Suppressor macrophage treated with lipopolysaccharide for 4 hours (primary cell): ENCODE measurements around the gene CRB1.

Source experiments
- DNase-seq: peaks from one replicate; pipeline ENCODE4 v3.0.0-alpha.2; 2020

Gene CRB1

DNA sequence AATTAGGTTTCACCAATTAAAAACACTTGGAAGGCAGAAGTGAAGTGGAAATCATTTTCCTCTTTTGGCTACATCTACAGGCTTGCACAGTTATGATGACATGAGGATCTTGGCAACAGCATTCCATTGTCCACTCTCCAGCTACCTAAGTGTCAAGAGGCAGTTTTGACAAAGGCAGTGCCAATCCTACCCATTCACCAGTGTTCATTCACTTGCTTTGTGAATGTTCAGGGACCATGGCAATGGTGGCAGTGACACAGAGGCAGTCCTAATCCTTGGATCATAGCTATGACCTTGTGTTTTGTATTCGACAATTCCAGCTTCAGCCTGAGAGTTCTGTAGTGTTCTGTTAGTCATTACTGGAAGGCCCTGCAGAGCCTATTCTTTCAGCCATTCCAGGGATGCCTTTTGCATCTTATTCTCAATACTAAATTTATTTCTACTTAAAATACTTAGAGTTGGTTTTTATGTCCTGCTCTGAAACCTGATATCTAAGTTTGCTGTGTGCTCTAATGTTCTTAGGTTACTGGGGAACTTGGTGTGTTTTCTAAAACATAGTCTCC lies 36.7 kb downstream of the CRB1 start:
- no peak for DNase-seq

DNA sequence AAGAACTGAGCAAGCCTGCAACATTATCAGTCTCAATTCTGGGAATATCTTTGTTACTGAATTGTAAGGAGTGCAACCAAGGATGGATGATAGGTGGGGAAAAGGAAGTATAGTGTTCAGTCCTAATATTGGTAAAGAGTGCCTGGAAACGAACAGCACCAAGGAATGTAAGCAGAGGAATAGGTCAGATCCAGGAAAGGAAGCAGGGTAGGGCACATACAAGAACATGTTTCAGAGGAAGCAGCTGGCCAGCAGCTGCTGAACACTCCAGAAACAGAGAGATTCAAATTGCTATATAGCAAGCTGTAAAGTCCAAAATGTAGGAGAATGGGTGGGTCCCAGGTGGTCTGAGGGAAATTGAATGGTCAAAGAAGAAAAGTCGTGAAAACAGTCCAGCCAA lies 37.9 kb downstream of the CRB1 start:
- DNase-seq = no peak

DNA sequence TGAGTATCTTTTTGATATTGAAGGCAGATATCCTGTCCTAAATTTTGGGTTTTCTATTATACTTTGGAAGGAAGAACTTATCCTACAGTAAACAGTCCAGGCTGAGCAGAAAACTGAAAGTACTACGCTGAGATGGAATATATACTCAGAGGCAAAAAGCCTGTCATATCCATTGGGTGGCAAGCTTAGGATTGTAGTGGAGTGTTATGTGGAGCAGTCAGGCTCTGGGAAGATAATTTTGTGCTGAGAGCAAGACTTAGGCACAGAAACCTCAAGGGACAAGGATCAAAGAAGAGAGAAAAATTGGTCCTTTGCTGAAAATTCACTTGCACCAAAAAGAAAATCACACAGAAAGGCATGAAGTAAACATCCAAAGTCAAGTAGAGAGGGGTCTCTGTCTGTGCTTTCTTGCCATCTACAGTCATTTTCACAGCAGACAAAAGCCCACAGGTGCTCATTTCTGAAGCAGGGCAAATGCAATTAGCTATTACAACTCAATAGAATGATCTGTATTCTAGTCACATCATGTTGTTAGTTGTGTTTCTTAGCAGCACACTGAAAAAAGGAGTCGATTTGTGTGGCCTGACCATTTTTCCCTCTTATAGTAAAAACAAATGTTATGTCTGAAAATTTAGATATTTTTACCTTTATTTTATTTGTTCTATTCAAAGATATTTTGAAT lies 38.5 kb downstream of the CRB1 start:
- DNase-seq = no peak

DNA sequence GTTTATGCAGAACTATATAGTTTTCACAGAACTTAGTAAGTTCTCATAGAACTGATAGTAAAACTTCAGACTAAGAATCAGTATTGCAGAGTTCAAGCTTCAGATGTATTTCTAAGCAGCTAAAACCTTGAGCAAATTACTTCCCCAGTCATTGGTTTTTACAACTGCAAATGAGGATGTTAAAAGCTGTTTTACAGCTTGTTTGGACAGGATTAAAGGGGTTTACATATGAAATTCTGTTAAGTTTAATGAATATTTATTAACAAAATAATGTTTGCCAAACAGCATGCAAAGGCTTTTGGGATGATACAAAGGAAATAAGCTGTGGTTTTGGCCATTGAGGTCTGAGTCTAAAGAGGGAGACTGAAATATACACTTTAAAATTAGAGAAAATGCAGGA lies 39.1 kb downstream of the CRB1 start:
- no peak for DNase-seq

DNA sequence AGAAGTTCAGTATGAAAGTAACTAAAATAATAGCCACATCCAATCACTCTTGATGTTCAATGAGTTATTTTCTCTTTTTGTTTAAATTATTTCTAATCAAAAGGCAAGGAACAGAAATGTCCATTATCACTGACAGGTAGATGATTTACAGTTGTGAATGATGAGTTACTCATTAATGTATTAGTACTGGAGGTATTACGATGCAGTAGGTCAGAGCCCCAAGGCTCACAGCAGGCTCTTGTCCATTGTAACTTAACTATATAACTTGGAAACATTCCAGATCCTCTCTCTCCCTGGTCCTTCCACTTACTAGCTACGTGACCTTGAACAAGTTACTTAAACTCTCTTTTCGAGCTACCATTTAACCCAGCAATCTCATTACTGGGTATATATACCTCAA lies 39.5 kb downstream of the CRB1 start:
- no peak for DNase-seq

DNA sequence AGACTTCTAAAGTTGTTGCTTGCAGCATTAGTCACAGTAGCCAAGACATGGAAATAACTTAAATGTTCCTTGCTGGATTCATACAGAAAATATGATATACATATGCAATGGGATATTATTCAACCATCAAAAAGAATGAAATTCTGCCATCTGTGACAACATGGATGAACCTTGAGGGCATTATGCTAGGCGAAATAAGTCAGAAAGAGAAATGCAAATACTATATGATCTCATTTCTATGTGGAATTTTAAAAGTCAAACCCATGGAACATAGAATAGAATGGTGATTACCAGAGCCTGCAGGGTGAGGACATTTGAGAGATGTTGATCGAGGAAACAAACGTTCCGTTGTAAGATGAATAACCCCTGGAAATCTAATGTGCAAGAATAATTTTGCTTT lies 43.0 kb downstream of the CRB1 start:
- no peak for DNase-seq

DNA sequence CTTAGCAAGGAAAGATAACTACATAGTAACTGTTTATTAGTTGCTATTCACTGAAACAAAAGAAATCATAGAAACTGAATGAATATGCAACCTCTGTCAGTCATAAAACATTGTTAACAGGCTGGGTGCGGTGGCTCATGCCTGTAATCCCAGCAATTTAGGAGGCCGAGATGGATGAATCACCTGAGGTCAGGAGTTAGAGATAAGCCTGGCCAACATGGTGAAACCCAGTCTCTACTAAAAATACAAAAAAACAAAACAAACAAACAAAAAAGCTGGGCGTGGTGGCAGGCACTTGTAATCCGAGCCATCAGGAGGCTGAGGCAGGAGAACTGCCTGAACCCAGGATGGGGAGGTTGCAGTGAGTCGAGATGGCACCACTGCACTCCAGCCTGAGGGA lies 44.1 kb downstream of the CRB1 start:
- DNase-seq = no peak

DNA sequence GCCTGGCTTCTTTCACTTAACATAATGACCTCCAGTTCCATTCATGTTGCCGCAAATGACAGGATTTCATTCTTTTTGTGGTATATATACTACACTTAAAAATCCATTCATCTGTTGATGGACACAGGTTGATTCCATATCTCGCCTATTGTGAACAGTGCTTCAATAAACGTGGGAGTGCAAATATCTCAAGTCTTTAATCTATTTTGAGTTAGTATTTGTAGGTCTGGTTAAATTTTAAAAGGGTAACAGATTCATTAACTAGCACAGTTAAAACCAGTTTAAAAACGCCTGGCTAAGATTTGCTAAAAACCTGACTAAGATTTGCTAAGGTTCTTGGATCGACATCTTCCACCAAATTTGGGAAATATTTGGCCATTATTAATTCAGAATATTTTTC lies 45.7 kb downstream of the CRB1 start:
- no peak for DNase-seq

DNA sequence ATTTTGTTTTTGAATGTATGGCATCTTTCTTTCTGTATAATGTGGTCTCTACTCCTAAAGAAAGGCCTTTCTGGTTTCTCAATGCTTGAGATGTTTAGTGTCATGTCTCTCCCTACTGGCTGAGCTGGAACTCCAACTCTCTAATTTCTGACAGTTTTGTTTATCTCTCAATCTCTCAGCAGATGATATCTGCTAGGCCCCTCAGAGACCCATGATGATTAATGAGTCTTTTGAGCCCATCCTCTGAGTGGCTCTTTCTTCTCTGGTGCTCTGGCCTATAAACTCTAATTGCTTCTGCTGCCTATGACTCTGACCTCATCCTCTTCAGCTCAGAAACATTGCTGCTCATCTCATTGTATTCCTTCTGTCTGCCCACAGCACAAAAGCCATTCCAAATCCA lies 46.6 kb downstream of the CRB1 start:
- DNase-seq = no peak

DNA sequence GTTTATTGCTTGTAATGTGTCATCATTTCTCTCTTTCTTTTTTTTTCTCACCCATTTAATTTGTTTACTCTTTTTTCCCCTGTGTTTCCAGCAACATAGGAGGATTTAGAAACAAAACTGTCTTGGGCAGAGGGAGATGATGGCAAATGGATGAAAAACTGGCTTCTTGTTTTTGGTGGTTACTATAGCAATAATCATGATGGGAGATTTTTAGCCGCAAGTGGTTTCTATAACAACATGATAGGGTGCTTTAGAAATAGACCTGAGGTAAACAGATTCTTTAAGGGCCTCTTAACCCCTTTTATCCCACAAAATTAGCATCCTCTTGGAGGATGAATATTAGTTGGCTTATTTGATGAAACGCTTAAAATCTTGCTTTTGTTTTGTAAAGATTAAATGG lies 51.6 kb downstream of the CRB1 start:
- DNase-seq = no peak

DNA sequence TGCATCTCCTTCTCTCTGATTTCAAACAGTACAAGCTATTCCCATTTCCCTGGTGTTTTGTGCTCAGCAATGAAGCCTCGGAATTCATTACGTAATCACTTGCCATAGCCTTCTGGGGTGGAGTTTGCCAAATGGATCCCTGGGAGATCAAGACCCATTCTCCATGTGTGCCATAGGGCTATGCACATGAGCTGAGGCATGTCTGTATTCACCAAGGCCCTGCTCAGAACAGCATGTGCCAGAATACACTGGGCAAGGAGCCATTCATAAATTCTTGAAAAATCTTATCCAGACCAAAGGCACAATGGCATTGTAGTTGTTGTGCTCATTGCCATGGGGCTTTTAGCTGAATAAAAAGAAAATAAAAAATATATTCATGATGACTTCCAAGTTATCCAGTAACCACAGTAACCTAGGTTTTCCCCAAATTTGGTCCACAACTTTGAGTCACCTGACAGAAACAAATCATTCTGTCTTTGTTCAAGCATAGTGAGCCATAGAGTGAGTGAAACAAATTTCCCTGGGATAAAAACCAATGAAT lies 53.0 kb downstream of the CRB1 start:
- DNase-seq = no peak

DNA sequence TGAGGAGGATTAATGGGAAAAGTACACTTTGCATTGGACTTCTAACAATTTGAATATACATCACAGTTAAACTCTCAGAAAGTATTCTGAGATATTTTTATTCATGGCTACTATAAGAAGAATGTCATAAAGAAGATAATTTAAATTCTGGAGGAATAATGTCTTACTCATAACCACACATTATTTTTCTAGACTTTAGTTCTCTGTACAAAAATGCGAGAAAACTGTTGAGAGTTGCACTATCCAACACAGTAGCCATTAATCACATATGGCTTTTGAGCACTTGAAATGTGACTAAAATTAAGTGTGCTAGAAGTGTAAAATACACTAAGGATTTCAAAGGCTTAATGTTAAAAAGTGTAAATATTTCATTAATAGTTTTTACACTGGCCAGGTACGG lies 53.8 kb downstream of the CRB1 start:
- DNase-seq = no peak

DNA sequence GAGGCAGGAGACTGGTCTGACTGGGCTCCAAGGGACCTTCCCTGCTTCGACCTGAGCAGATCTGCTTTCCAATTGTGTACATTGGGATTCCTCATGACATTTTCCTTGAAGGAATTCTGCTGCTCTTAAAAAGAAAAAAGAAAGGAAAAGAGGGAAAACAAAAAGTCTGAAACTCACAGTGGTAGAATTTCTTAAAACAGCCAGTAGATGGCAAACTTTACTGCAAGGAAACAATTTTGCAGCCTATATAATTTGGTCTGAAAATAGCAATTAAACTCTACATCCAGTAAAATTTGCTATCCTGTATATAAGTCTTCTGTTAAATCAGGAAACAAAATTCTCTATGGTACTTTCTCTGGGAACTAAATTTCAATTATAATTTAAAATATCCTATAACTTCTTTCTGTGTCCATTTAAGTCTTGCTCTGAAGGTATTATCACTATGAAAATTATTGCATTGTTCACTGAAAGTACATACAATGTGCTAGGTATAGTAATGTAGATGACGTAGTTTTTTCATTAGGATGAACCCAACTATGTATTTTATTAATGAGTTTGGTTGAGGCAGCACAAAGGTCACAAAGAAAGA lies 59.8 kb downstream of the CRB1 start:
- DNase-seq = peak; percentile 6

DNA sequence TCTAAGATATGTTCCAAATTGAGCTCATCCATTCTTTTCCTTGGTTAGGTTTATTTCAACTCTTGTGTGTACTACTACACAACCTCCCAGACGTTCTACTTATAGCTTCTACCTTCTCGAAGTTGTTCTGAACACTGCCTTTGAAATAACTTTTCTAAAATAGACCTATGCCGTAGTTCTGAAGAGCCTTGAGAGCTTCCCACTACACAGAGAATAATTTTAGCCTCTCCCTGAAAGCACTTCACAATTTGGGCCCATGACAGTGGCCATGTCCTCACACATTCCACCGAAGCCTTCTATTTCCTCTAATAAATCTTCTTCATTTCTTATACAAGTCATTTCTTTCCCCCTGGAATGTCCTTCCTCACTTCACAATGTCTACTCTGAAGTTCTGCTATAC lies 62.2 kb downstream of the CRB1 start:
- DNase-seq = no peak

DNA sequence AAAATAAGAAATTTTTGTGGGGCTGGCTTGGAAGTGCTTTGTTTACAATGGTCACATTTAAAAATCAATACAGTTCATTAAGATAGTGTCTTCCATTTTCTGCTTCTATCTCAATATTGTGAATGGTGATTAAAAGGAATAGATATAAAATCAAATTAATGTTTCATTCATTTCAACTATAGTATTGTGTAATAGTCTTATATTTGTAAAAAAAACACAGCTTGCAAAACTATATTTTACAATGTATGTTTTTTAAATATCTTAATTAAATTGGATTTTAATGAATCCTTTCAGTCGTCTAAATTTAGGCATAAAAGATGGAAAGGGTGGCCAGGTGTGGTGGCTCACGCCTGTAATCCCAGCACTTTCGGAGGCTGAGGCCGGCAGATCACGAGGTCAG lies 63.5 kb downstream of the CRB1 start:
- no peak for DNase-seq

DNA sequence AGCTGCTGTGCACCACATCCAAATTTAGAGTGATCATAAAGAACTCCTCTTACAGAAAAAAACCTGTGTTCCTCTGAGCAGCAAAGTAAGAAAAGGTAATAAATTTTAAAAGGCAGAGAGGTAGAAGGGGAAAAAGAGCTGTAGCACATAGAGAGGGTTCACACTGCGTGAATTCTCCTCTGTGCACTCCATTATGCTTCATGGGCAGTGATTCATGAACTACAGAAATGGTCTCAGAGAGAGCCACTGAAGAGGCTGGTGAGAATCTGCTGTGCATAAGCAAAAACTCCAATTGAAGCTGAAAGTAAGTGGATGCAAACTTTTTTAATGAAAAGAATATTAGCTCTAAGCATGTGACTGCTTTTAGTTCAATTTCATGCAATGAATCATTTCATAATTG lies 65.0 kb downstream of the CRB1 start:
- no peak for DNase-seq

DNA sequence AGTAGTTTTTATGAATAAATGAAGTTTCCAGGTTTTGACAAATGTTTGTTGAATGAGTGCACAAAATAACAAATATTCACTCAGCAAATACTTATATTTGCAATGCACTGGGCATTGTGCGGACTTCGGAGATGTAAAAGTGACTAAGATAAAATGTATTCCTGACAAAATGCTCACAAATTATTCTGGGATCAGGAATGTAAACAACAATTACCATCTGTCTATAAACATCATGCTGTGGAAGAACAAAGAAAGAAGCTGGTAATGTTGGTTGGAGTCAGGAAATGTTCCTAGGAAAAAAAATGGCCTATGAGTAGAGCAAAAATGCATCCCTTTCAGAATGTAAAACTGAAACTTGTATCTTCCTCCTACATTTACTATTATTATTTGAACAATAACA lies 68.5 kb downstream of the CRB1 start:
- no peak for DNase-seq

DNA sequence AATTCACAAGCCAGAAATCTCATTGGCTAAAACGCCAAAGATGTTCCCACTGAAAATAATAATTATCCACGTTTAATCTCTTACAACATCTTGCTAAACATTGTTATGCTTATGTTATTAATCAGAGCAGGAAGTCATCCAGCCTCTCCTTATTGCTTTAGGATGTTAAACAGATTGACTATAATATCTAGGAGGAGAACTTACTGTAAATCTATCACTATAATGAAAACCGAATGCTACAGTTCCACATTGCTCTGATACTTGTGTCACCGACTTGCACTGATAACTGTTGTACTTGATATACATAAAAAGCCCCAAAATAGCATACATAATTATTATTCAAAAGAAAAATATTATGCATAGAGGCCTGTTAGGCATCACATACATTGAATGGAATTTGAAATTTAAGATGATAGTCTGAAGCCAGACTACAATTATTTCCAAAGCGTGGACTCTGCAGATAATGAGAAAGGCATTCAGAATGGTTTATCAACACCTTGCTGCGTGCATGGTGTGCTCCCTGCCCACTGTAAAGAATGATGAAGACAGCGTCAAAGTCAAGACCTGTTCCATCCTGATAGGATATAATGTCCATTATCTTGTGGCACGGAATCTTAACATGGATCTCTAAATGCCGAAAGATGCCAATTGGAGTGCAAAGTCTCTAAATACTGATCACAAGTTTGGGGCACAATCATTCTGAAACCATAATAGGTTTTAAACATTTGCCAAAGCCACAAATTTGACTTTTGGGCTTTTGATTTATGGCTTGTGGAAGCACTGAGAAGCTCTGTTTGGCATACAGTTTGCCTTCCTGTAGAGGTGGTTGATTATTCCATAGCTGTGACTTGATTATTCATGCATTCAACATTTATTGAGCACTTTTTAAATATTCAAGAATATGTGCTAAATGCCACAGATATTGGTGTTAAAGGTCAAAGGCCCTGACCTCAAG lies 71.3 kb downstream of the CRB1 start:
- DNase-seq = no peak

DNA sequence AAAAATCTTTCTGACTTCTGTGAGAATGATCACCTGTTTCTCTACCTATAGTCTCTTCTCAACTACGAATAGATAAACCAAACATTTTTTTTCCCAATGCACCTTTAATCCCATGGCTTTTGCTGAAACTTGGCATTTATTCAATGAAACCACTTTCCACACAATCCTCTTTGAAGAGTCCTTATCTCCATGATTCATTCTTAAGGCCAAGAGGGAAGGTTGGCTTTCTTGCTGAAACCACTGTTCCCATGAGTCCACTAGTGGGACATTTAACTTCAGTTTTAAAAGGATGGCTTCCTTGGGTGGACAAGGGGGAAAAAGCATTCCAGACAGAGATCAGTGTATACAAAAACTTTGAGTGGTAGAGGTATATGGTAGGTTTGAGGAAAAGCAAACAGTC lies 73.6 kb downstream of the CRB1 start:
- no peak for DNase-seq

DNA sequence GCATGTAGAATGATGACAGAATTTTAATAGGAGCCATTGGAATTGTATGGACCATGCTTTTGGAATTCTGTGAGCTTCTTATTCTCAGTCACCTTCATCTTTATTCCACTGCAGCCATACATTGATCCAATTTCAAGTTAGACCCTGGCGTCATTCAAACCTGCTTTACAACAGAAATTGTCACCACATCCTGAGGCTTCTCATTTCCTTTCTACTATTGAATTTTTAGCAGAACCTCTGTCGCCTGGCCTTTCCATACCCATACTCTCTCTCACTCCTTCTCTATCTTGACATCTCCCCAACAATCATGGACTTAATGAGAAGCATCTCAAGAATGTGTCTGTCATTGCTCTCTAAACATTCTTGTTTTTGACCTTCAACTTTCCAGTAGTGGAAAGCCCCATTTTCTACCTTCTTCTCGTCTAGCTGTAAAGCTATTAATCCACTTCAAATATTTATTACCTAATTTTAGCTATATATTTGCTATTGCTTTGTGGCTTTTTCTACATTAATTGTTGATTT lies 74.1 kb downstream of the CRB1 start:
- DNase-seq = no peak

DNA sequence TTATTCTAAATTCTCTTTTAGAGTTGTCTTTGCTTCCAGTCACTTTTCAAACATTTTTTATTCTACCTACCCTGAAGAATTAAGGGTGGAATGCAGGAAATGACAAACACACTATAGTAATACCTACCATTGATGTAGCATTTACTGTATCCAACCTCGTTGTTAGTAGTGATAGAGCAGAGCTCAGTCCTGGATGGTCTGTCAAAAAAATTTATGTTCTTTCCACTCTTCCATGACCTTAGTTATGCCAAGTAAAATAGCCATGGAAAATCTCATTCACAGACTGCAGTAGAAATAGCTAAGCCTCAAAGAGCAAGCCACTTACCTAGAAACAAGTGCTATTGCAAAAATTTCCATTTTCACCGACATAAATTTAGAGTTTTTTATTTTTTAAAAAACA lies 74.6 kb downstream of the CRB1 start:
- no peak for DNase-seq

DNA sequence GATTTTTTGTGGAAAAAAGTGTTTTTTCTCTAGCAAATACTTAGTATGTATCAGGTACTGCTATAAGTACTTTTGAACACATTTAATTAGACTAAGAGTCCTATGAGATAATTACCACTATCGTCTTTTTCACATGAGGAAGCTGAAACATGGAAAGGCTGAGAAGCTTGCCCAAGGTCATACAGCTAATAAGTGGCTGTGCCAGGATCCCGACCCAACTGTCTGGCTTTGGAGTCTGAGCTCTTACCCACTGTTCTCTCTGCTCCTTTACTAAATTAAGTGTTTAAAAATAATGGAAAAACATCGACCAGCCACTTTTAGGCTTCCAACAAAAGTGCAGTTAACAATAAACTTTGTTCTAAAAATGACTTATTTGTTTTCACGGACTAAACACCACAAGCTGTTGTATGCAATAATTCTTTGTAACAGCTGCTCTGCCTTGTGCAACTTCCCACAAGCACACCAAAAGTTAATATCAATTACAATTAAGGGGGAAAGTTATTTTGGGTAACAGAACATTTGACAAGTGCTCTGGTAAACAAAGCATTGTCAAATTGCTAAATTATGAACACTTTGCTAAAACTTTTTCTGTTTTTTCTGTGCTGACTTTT lies 75.7 kb downstream of the CRB1 start:
- no peak for DNase-seq
